ENCODE data around the gene XRN1. TPM values are rescaled to one million over a fixed set of nuclear protein-coding genes. Genes with fewer than 3 reads are reported as not detected.
"Not testable (repeated sequence)": the region's sequence is repeated elsewhere in the genome, so short reads cannot be mapped to it uniquely, and the experiment has no call there.

The XRN1 gene
- total RNA-seq, 1 experiment from 2014 or later = 29.9 TPM

- BruUV-seq (replicated peaks) = no TSS peak
- Histone ChIP-seq H3K9me3 (ENCODE audit: control insufficient read depth, insufficient read depth, low read depth, low read length) (no peaks in the 10 kb centered on the region), H3K4me3 (ENCODE audit: low read depth in 2 of 2, low read length in 2 of 2) (no peak overlapping the region), H3K4me1 (ENCODE audit: control insufficient read depth, insufficient read depth, low read length) (no peaks in the 10 kb centered on the region), H3K27me3 (ENCODE audit: control insufficient read depth, insufficient read depth, low read length) (no peaks in the 10 kb centered on the region), H3K36me3 (ENCODE audit: control insufficient read depth, insufficient read depth, low read length) (no peaks in the 10 kb centered on the region), H3K27ac (ENCODE audit: low read length) (no peak overlapping the region)
- in situ Hi-C loops (cut with HindIII; ENCODE audit: low pct_unique_long_range_greater_than_20kb, low sequenced_read_pairs) = no loop called here
- TF ChIP-seq SIN3A (IDR thresholded peaks at IDR 0.05; ENCODE audit: borderline replicate concordance, insufficient read depth, low read depth, low read length) (no peak), CTCF (IDR thresholded peaks at IDR 0.05) (no peak), TCF7L2 (IDR thresholded peaks at IDR 0.05; ENCODE audit: low read depth, low read length) (no peak), POLR2AphosphoS5 (IDR thresholded peaks at IDR 0.05; ENCODE audit: low read depth, low read length) (no peak), REST (IDR thresholded peaks at IDR 0.05; ENCODE audit: insufficient read depth in 1 of 2, low read depth in 2 of 2, low read length in 1 of 2) (no peak)
- CTCF ChIA-PET = no interaction called here
- no peak for ATAC-seq
- DNase-seq (ENCODE audit: low read depth, low spot score) = no peak
- POLR2A ChIA-PET = no interaction called here
- intact Hi-C loops (cut with micrococcal nuclease; ENCODE audit: unreplicated experiment) = no loop called here
Measured at GRCh38 chr3:142385078-142385477, 62.8 kb downstream of the XRN1 start.

- intact Hi-C loops (cut with micrococcal nuclease; ENCODE audit: unreplicated experiment) = no loop called here
- TF ChIP-seq POLR2AphosphoS5 (IDR thresholded peaks at IDR 0.05; ENCODE audit: low read depth, low read length) (no peak), CTCF (IDR thresholded peaks at IDR 0.05) (no peak), REST (IDR thresholded peaks at IDR 0.05; ENCODE audit: insufficient read depth in 1 of 2, low read depth in 2 of 2, low read length in 1 of 2) (no peak), SIN3A (IDR thresholded peaks at IDR 0.05; ENCODE audit: borderline replicate concordance, insufficient read depth, low read depth, low read length) (no peak), TCF7L2 (IDR thresholded peaks at IDR 0.05; ENCODE audit: low read depth, low read length) (no peak)
- Histone ChIP-seq H3K27ac (ENCODE audit: low read length) (no peak overlapping the region), H3K36me3 (ENCODE audit: control insufficient read depth, insufficient read depth, low read length) (peaks cover 7% of the 10 kb centered on the region; the same call in 1 of the 2 replicates), H3K27me3 (ENCODE audit: control insufficient read depth, insufficient read depth, low read length) (no peaks in the 10 kb centered on the region), H3K4me1 (ENCODE audit: control insufficient read depth, insufficient read depth, low read length) (no peaks in the 10 kb centered on the region), H3K4me3 (ENCODE audit: low read depth in 2 of 2, low read length in 2 of 2) (no peak overlapping the region), H3K9me3 (ENCODE audit: control insufficient read depth, insufficient read depth, low read depth, low read length) (no peaks in the 10 kb centered on the region)
- in situ Hi-C loops (cut with HindIII; ENCODE audit: low pct_unique_long_range_greater_than_20kb, low sequenced_read_pairs) = no loop called here
- CTCF ChIA-PET = no interaction called here
- no peak for DNase-seq (ENCODE audit: low read depth, low spot score)
- ATAC-seq = no peak
- POLR2A ChIA-PET = no interaction called here
- BruUV-seq (replicated peaks) = no TSS peak
Measured at GRCh38 chr3:142374687-142375086, 73.2 kb downstream of the XRN1 start.

GRCh38 chr3:142369576-142369975 lies 78.3 kb downstream of the XRN1 start:
- POLR2A ChIA-PET, CTCF ChIA-PET: not testable (repeated sequence)

More at GRCh38 chr3:142369576-142369975, 78.3 kb downstream of the XRN1 start:
- BruUV-seq (replicated peaks); H3K4me3 ChIP-seq (ENCODE audit: low read depth in 2 of 2, low read length in 2 of 2); in situ Hi-C loops (cut with HindIII; ENCODE audit: low pct_unique_long_range_greater_than_20kb, low sequenced_read_pairs); H3K4me1 ChIP-seq (ENCODE audit: control insufficient read depth, insufficient read depth, low read length); H3K36me3 ChIP-seq (ENCODE audit: control insufficient read depth, insufficient read depth, low read length); intact Hi-C loops (cut with micrococcal nuclease; ENCODE audit: unreplicated experiment); H3K9me3 ChIP-seq (ENCODE audit: control insufficient read depth, insufficient read depth, low read depth, low read length); H3K27ac ChIP-seq (ENCODE audit: low read length); H3K27me3 ChIP-seq (ENCODE audit: control insufficient read depth, insufficient read depth, low read length); ATAC-seq; DNase-seq (ENCODE audit: low read depth, low spot score): not testable (repeated sequence)

Measured in Panc1 (cell line).